NCI-H526 (cell line): ENCODE measurements around the gene TAB2.

ENCODE experiments used
- DNase-seq, 2 experiments: peaks; one replicate each; lab custom pipeline; 2025; lab: John Stamatoyannopoulos, UW

TAB2 gene

DNA sequence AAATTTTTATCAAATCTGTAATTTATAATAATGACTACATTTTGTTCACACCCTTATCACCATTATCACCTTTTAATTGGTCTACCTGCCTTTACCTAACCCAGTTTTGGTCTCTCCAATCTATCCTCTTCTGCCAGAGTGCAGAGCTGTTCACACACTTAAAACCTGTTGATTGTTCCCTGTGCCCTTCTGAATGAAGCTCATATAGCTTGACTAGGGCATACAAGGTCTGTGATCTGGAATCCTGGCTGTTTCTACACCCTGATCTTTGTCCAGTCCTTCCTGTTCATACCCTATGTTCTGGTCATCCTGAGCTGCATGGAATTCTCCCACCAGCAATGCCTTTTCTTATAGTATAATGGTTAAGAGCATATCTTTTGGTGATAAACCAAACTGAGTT is 53.6 kb downstream of the TAB2 start:
- no peak for DNase-seq

DNA sequence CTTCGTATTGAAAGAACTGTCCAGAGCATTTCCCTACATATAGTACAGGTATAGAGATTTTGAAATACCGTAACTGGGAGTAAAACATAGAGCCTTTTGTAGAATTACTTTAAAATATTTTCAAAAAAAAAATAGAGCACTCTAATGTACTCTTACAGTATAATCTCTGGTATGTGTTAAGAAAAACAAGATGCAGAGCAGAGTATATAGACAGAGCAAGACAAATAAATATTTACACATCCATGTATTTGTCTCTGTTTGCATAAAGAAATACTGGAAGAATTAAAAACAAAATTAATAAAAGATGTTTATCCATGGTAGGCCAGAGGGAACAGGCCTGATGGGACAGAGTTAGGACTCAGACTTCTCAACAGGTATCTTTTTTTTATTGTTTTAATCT is 54.5 kb downstream of the TAB2 start:
- DNase-seq: no peak

DNA sequence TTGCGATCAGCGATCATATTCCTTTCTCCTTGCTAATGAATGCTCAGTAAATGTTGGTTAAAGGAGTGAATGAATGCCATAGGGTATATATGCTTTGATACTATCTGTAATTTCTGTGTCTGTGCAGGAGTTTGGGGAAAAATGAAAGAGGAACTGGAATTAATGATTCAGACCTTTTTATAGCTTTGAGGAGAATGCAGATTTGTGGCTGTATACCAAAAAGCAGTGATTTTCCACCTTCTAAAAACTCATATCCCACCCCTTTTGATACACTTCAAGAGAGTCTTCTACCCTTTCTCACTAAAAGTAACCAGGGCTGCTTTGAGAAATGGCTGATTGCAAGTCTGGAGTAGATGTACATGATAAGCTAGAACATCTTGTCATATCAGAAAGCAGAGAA is 56.0 kb downstream of the TAB2 start:
- no peak for DNase-seq

DNA sequence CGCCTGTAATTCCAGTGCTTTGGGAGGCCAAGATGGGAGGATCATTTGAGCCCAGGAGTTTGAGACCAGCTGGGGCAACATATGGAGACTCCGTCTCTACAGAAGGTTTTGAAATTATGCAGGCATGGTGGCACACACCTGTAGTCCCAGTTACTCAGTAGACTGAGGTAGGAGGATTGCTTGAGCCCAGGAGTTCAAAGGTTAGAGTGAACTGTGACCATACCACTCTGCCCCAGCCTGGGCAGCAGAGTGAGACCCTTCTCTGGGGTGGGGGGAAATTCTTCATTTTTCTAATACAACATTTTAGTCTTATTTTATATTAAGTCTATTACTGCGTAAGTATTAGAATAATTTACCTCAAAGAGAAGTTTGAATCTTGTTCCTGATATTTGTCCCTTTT is 62.5 kb downstream of the TAB2 start:
- no peak for DNase-seq

DNA sequence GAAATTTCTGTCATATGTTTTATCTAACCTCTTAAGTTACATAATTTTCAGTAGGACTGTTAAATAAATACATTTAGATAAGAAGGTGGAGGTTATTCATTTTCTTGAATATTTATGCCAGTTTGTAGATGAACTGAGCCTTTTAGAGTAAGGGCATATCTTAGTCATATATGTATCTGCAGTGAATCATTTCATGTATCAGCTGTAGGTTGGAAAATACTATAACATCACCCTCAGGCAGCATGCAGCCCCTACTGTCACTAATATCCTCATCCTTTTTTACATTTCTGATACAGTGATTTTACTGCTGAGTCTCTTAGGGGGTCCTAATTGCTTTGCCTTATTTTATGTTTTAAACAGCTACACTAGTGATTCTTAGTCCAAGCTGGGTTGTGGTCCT is 63.0 kb downstream of the TAB2 start:
- no peak for DNase-seq

DNA sequence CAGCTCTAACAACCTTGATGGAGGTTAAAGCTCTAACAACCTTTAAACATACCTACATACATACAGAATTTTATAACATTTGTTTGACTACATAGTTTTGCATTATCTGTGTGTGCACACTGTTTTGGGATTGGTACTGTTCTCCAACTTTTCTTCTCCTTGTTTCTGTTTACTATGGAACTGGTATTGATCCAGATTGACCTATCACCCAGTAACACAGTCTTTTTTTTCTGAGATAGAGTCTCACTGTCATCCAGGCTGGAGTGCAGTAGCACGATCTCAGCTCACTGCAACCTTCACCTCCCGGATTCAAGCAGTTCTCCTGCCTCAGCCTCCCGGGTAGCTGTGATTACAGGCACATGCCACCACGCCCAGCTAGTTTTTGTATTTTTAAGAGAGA is 65.9 kb downstream of the TAB2 start:
- DNase-seq: no peak

DNA sequence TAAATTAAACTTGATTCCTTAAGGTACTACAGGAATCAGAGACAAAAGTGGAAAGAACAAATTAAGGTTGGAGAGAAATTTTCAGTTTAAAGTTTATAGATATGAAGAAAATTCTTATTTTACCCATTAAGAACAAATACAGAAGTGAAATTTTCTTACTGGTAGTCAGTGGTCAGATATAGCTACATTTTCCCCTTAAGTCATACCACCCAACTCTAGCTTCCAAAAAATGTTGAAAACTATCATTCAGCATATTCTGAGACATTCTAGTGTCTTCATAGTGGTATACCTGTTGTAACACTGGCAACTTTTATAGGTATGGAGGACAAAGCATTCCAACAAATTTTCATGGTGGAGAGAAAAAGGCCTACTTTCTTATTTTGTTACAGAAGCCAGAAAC is 67.0 kb downstream of the TAB2 start:
- DNase-seq: no peak

DNA sequence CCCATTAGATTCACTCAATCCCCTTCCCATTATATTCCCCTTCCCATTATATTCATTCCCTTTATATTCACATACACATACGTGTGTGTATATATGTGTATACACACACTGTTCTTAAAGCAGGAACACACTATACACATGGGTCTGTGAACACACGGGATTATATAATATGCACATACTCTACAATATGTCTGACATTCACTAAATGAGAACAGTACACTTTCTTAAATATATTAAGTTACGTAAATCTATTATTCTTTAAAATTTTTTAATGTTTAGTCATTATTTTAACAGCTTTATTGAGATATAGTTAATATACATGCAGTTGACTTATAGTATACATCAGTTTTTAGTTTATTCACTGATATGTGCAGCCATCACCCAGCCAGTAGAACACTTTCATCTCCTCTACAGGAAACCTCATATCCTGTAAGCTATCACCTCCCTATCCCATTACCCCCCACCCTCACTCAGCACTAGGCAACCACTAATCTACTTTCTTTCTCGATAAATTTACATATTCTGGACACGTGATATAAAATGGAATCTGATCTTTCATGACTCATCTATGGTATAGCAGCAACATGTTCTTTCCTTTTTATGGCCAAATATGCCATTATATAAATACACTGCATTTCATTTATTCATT is 68.6 kb downstream of the TAB2 start:
- DNase-seq: no peak

DNA sequence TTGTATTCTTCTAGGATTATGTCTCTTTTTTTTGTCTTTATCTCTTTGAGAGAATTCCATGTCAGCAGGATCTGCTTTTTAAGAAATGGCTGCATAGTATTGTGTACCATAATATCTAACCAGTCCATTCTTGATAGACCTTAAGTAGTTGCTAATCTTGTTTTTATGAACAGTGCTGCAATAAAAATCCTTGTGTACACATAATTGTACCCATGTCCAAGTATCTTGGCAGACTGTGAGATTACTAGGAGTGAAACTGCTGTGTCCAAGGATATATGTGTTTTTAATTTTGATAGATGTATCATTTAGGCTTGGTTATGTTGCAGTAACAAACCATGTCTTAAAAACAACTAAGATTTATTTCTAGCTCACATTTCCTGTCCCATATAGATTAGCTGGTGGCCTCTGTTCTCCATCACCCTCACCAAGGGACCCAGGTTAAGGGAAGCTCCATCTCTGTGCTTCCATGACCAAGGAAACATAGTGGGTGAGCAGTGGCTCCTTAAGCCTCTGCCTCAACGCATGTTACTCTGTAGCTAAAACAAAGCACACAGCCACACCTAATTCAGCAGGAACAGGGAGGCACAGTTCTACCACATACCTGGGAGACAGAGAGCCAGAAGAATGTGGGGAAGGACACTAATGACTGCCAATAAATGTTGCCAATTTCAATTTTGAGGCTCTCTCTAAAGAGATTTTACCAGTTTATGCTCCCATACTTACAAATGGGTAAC is 70.4 kb downstream of the TAB2 start:
- DNase-seq: no peak

DNA sequence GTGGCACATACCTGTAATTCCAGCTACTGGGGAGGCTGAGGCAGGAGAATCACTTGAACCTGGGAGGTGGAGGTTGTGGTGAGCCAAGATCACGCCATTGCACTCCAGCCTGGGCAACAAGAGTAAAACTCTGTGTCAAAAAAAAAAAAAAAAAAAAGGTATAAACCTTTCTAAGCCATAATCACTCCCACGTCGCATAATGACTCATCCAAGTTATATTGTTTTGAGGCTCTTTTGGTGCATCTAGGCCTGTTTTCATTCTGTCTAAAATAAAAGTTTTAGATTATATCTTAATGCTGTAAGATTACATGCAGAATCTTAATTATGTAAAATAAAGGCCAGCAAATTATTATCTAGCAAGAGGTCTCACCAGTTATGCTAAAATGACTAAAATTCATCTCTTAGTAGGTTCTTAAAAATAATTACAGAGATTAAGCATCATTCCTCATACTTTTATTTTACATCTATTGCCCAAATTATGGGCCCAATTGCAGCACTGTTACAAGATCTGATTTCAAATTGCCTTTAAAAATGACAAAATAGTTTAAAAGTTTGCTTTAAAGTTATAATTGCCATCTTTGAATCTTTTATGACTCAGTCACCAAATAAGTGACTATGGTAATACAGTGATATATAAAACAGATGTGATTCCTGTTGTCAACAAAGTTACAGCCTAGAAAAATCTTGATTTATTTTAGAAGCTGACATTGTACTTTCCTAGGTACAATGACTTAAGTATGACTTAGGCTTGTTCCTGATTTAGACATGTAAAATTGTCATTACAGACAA is 72.2 kb downstream of the TAB2 start:
- DNase-seq: no peak

DNA sequence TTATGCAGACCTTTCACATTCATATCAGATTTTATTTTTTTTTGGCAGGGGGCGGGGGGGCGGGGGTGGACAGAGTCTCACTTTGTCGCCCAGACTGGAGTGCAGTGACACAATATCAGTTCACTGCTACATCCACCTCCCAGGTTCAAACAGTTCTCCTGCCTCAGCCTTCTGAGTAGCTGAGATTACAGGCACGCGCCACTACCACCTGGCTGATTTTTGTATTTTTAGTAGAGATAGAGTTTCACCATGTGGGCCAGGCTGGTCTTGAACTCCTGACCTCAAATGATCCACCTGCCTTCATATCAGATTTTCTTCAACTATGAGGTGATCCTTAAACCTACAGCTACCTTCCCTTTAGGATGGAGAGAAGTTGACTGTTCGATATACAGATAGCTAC is 74.6 kb downstream of the TAB2 start:
- no peak for DNase-seq

DNA sequence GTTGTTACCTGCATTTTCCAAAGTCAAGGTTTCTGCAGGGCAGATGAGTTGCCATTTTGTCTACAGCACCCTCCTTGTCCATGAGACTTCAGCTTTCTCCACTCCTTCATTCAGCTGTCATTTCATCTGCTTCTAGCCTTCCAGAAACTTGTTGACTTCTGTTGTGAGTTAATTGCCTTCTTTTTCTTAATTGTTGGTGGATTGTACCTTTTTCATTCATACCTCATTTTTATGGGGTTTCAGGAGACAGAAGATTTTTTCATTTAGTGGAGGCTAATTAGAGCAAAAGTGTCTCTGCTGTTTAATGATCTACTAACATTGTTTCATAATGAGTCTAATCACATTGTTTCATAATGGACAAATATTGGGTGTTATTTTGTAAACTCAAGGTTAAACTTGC is 75.0 kb downstream of the TAB2 start:
- DNase-seq: no peak

DNA sequence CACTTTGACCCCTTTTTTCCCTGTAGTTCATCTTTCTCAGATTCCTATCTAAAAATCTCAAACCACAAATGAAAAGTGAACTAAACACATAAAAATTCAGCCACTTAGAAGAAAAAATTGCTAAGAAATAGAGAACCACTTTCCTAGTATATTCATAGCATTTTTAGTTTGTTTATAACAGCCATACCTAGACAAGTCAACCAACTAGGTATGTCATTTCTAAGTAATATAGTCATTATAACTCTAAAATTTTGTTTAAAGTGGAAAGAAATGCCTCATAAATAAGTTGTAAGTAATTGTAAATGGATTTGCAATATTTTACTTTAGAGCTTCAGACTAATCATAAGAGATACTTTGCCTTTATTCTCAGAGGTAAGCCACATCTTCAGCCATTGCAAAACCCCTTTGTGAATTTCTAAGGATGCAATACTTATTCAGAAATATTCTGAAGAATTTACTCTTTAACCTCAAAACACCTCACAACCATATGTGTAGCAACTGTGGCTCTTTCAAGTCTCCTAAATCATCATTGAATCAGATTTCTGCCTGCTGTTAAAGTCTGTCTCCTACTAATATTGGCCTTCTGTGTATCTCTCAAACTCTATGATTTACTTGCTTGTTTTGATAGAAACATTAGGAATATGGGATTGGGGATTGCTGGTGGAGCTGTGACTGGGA is 75.6 kb downstream of the TAB2 start:
- DNase-seq: no peak

DNA sequence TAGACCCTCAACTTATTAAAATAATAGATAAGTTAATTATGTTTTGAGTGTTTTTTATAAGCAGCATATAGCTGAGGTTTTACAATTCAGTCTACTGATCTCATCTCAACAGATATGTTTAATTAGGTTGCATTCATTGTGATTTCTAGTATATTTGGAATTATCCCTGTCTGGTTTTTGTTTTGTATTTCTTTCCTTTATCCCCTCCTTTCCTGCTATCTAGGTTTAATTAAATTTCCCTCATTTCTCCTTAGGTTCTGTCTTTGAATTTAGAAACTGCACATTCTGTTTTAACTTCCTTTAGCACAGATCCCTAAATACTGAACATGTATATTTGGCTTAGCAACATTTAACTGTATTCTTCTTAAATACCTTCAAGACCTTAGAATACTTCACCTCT is 77.7 kb downstream of the TAB2 start:
- DNase-seq: no peak

DNA sequence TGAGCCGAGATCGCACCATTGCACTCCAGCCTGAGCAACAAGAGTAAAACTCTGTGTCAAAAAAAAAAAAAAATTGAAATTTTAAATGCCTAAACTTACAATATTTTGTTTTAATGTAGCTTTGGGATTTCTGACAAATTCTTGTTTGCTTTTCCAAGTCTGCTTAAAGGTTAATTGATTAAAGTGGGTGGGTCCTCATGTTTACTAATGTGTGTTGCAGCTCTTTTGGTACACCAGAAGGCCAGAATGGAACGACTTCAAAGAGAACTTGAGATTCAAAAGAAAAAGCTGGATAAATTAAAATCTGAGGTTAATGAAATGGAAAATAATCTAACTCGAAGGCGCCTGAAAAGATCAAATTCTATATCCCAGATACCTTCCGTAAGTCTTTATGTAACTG is 79.9 kb downstream of the TAB2 start:
- no peak for DNase-seq

DNA sequence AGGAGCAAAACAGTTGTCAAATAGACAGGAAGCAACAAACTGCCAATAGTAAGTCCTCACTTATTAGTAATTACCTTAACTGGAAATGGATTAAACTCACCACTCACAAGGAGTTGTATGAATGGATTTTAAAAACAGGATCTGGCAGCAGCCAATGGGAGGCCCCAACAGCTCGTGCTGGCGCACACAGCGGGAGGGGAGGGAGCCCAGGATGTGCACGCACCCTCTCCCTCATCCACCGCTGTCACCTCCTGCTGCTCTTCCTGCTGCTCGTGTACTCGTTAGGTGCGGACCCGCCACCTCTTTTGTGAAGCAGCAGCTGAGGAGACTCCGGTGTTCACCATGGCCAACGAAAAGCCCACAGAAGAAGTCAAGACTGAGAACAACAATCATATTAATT is 82.5 kb downstream of the TAB2 start, which contains the start of gene SUMO4:
SUMO4 (plus strand) TSS at position 213 of the 400 bp plus-strand sequence; CDS start at position 343, 130 bp downstream.
- DNase-seq: no peak

DNA sequence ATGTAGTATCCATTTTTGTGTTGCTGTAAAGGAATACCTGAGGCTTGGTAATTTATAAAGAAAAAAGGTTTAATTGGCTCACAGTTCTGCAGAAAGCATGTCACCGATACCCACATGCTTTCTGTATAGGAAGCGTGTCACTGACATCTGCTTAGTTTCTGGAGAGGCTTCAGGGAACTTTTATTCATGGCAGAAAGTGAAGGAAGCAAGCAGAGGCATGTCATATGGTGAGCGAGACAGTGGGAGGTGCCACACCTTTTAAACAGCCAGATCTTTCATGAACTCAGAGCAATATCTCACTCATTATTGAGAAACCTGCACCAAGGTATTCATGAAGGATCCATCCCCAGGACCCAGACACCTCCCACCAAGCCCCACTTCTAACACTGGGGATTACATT is 86.0 kb downstream of the TAB2 start:
- no peak for DNase-seq

DNA sequence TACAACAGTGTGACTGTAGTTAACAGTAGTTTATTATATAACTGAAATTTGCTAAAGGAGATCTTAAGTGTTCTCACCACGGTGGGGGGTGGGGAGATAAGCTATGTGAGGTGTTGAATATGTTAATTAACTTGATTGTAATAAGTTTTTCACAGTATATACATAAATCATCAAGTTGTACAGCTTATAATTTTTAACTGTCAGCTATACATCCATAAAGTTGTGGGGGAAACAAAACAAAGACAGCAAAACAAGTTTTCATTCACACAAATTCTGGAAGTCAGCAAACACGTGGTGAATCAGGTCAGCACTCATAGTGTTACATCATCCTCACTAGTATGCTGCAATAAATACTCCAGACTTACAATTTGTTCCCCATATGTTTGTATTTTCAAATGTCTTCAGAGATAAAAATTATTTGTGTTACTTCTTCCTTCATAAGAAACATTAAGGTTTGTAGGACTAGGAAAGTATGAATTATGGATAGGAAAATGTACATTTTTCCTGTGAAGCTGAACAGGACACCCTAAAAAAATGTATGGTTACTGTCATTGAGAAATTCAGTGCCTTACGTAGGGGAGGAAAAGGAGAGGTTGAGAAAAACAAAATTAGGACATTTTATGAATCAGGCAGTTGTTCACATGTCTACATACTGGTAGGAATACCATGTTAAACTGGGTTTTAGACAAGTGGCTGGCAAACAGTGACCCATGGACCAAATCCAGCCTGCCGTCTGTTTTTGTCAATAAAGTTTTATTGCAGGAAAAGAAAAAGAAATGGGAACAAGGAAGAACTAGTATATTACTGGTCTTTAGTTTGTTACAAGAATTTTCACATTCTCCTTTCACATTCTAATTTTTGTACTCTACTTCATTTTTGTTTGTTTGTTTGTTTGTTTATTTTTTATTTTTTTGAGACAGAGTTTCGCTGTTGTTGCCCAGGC is 88.6 kb downstream of the TAB2 start:
- no peak for DNase-seq

DNA sequence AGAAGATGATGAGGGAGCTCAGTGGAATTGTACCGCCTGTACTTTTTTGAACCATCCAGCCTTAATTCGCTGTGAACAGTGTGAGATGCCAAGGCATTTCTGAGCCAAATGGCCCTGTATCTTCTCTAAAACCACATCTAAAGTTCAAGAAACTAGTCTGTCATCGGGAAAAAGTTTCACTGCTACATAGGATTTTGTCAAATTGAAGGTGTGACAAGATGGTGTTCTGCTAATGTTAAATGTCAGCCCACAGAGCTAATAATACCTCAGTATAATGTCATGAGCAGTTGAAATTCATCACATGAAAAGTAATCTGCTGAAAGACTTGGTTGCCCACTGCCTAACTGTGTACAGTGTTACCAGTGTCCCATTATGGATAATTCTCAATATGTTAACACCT is 92.1 kb downstream of the TAB2 start:
- DNase-seq: no peak

DNA sequence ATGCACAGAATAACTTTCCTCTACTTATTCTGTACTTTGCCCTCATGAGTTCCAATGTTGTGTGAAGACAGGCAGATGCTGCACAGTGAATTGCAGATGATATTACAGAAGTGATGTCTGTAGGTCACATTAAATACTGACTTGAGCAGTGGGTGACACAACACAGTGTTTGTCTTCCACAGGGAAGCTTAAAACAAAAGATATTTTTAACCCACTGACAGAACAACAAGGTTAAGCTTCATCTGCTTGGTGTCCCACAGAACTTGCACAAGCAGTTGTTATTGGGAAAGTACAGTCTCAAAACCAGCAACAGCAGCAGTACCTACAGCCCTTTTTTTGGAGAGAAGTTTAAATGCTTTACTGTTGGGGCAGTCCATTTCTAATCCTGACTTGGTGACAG is 93.0 kb downstream of the TAB2 start:
- DNase-seq: no peak

DNA sequence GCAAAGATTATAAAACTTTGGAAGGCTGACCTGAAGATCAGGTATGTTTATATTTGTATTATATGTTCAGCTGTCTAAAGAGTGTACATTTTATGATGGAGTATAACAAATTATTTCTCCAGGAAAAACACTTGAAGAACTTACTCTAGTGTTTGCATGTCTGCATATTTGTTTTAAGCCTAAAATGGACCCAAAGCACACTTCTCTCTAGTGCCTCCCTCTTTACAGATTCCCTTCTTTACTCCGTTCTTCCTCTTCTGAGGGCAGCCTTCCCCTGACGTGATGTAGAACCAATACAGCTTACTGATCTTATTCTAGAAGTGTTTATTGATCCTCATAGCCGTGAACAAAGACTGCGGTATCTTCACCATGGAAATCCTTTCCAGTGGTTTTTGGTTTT is 96.5 kb downstream of the TAB2 start:
- DNase-seq: no peak
